Skeletal muscle tissue (tissue), 4 donors: ENCODE data around the gene ZWINT. TPM values are rescaled to one million over a fixed set of nuclear protein-coding genes. Genes with fewer than 3 reads are reported as not detected.

Experiments
- H3K27ac ChIP-seq: one replicate; pipeline ENCODE4 v1.7.0; 2013; ENCODE audit warnings: mild to moderate bottlenecking, low read depth, low read length, inconsistent platforms
- H3K27me3 ChIP-seq, 3 donors: one replicate each; pipeline ENCODE4 v1.7.0; 2013; ENCODE audit warnings: low read length in 3 of 3; ENCODE audit not compliant: control insufficient read depth in 3 of 3, insufficient read depth in 3 of 3
- H3K36me3 ChIP-seq, 3 donors: one replicate each; pipeline ENCODE4 v1.7.0; 2013; ENCODE audit warnings: low read length in 3 of 3; ENCODE audit not compliant: control insufficient read depth in 3 of 3, insufficient read depth in 3 of 3
- H3K4me1 ChIP-seq, 3 donors: one replicate each; pipeline ENCODE4 v1.7.0; 2013; ENCODE audit warnings: low read length in 3 of 3, mild to moderate bottlenecking in 3 of 3; ENCODE audit not compliant: control insufficient read depth in 3 of 3, insufficient read depth in 3 of 3
- H3K4me3 ChIP-seq, 3 donors: one replicate each; pipeline ENCODE4 v1.7.0; 2013; ENCODE audit warnings: low read length in 3 of 3
- H3K9ac ChIP-seq, 3 donors: one replicate each; pipeline ENCODE4 v1.7.0; 2013; ENCODE audit warnings: low read length in 3 of 3, mild to moderate bottlenecking in 3 of 3, moderate library complexity in 2 of 3, low read depth in 1 of 3
- H3K9me3 ChIP-seq, 3 donors: one replicate each; pipeline ENCODE4 v1.7.0; 2013; ENCODE audit warnings: low read length in 3 of 3; ENCODE audit not compliant: control insufficient read depth in 3 of 3
- total RNA-seq: library from RNA; depleted of rRNA; stranded (reverse); fragments of >200 nt; gene quantifications from one replicate; pipeline ENCODE4 v1.2.3, GENCODE V29; 2014
- donor health status: Osteomylitis.

ZWINT gene, protein sequence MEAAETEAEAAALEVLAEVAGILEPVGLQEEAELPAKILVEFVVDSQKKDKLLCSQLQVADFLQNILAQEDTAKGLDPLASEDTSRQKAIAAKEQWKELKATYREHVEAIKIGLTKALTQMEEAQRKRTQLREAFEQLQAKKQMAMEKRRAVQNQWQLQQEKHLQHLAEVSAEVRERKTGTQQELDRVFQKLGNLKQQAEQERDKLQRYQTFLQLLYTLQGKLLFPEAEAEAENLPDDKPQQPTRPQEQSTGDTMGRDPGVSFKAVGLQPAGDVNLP
- total RNA-seq = 10.4 TPM

DNA sequence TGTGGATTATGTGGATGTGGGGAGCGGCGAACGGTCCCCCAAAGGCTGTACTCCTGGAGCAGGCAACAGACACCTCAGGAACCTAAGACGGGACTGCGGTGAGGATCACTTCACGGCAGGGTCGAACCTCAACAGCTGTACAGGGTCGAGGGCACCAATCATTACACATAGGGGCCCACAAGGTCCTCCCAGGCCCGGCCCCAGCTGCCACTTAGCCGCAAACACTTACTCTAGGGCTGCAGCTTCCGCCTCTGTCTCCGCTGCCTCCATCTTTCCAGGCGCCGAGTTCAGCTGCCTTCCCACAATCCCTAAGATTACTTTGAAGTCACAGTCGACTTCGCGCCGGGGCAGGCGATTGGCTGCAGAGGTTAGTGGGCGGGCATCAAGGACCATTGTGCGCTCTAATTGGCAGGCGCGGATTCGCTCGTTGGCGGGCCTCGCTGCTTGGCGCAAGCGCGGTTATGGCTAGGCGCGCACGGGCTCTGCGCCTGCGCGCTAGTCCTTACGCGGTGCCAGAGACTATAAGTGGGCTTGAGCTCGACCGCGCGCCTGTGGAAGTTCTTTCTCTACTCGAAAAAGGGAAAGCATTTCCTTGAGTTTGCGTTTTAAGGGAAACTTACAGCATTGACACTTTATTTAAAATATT lies at the start of gene ZWINT:
Gene ZWINT (minus strand): TSS at position 293 of the 646 bp plus-strand sequence. CDS start 23 bp downstream, at position 270.
- H3K36me3 ChIP-seq = no peaks in the 10 kb centered on the region
- H3K27me3 ChIP-seq = no peaks in the 10 kb centered on the region
- H3K9me3 ChIP-seq = no peaks in the 10 kb centered on the region
- H3K9ac ChIP-seq = peak within 1 kb of the TSS; percentile 64 to 77 (median 74)
- peaks cover 2 to 8% (median 7%) of the 10 kb centered on the region in 3 donors for H3K4me1 ChIP-seq
- no peak within 1 kb of the TSS for H3K27ac ChIP-seq
- H3K4me3 ChIP-seq = peak within 1 kb of the TSS; percentile 78 to 92 (median 84)

DNA sequence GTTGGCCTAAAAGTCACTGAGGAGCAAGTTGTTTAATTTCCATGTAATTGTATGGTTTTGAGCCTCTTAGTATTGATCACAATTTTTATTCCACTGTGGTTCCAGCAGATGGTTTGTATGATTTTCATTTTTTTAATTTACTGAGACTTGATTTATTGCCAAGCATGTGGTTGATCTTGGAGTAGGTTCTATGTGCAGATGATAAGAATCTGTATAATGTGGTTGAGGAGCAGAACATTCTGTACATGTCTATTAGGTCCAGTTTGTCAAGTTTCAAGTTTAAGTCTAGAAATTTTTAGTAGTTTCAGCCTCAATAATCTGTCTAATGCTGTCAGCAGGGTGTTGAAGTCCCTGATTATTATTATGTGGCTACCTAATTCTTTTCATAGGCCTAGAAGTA lies 22.7 kb upstream of the ZWINT start:
- Histone ChIP-seq H3K27me3 (no peaks in the 10 kb centered on the region), H3K36me3 (no peaks in the 10 kb centered on the region), H3K4me3 (no peak overlapping the region), H3K9ac (no peak overlapping the region), H3K4me1 (no peaks in the 10 kb centered on the region), H3K27ac (no peak overlapping the region), H3K9me3 (no peaks in the 10 kb centered on the region)

DNA sequence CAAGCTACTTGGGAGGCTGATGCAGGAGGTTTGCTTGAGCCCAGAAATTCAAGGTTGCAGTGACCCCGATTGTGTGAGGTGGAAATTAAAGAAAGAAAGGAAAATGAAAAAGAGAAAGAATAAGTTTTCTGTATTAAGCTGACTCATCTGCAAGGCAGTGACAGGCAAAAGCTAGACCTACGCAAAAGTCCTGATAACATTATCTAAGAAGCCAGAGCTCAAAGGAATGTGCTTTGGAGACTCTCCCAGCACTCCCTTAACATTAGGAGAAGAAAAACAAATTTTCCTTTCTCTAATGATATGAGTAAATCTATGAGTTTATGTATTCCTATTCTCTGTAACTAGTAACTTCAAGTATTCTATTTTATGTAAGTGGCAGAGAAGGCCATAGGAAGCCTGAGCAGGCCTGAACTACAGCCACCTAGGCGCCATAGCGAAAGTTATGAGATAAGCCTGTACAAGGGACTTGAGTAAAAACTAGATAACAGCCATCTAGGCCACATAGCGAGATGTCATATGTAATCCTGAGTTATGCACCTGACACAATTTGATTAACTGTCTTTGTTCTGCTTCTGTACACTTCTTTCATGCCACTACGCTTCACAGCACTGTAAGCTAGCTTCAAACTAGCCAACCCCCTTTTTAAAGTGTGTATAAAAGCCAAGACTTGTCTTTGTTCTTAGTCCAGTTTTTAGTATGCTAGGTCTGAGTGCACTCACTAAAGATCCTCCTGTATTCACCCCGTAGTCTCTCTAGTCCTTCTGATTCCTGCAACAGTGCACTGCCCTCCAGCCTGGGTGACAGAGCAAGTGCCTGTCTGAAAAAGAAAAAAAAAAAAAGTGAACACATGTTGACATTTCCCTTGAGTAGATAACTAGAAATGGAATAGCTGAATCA lies 9.4 kb upstream of the ZWINT start:
- no peak overlapping the region for H3K9ac ChIP-seq
- no peaks in the 10 kb centered on the region for H3K36me3 ChIP-seq
- no peaks in the 10 kb centered on the region for H3K27me3 ChIP-seq
- H3K4me1 ChIP-seq = no peaks in the 10 kb centered on the region
- no peak overlapping the region for H3K4me3 ChIP-seq
- H3K9me3 ChIP-seq = peaks cover 0 to 5% (median 0%) of the 10 kb centered on the region in 3 donors
- no peak overlapping the region for H3K27ac ChIP-seq

DNA sequence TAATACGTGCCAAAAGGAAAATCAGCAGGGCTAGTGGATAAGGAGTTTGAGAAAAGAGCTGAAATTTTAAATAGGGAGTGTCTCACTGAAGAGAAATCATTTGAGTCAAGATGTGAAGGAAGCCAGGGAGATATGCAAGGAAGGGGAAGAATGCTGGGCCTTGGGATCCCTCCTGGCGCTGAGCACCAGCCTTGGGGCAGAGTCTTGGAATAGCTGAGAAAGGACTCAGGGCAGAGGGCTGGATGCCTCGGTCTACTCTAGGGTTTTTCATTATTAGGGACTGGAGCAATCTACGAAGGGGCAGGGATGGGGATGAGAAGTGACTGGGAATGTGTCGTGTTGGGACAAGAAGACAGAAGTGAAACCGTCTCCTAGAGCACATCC lies 484 bp downstream of the ZWINT start:
- H3K27me3 ChIP-seq = no peaks in the 10 kb centered on the region

DNA sequence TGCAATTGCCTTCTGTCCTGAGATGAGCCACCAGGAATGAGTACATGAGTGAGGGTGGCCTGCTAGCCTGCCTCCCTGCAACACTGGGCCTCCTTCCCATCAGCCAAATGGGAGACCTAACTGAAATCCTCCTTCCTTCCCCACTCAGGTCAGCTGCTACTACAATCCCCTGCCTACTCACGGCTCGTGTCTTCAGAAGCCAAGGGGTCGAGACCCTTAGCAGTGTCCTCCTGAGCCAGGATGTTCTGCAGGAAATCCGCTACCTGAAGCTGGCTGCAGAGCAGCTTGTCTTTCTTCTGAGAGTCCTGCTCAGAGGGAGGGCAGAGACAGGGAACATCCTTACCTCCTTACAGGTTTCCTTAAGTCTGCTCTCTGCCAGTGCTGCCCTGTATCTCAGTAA lies 1.2 kb downstream of the ZWINT start:
- Histone ChIP-seq H3K9me3 (no peaks in the 10 kb centered on the region), H3K4me3 (no peak overlapping the region), H3K4me1 (peaks cover 2 to 8% (median 7%) of the 10 kb centered on the region in 3 donors), H3K27ac (no peak overlapping the region), H3K9ac (no peak overlapping the region), H3K36me3 (no peaks in the 10 kb centered on the region), H3K27me3 (no peaks in the 10 kb centered on the region)

More for the DNA sequence above, 484 bp downstream of the ZWINT start:
- Histone ChIP-seq H3K4me3 (peak overlapping the region; percentile 78 to 92 (median 84)), H3K9me3 (no peaks in the 10 kb centered on the region), H3K27ac (no peak overlapping the region), H3K9ac (peak overlapping the region; percentile 60 to 74 (median 64)), H3K36me3 (no peaks in the 10 kb centered on the region), H3K4me1 (peaks cover 2 to 8% (median 7%) of the 10 kb centered on the region in 3 donors)

DNA sequence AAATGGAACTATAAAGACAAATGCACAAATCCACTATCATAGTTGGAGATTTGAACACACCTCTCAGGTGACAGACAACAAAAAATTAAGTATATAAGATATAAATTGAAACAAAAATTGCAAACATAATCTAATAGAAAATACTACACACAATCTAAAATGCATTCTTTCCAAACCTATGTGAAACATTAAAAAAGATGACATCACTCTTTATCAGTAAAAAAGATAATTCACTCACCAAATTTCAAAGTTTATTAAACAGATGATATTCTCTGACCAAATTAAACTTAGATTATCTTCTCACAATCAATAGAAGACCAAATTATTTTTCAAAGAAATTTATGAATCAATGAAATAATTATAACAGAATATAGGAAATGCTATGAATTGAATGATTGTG lies 4.0 kb downstream of the ZWINT start:
- H3K27me3 ChIP-seq = no peaks in the 10 kb centered on the region
- no peak overlapping the region for H3K4me3 ChIP-seq
- no peaks in the 10 kb centered on the region for H3K36me3 ChIP-seq
- peaks cover 2 to 8% (median 7%) of the 10 kb centered on the region in 3 donors for H3K4me1 ChIP-seq
- H3K9ac ChIP-seq = no peak overlapping the region
- H3K9me3 ChIP-seq = no peaks in the 10 kb centered on the region
- no peak overlapping the region for H3K27ac ChIP-seq

DNA sequence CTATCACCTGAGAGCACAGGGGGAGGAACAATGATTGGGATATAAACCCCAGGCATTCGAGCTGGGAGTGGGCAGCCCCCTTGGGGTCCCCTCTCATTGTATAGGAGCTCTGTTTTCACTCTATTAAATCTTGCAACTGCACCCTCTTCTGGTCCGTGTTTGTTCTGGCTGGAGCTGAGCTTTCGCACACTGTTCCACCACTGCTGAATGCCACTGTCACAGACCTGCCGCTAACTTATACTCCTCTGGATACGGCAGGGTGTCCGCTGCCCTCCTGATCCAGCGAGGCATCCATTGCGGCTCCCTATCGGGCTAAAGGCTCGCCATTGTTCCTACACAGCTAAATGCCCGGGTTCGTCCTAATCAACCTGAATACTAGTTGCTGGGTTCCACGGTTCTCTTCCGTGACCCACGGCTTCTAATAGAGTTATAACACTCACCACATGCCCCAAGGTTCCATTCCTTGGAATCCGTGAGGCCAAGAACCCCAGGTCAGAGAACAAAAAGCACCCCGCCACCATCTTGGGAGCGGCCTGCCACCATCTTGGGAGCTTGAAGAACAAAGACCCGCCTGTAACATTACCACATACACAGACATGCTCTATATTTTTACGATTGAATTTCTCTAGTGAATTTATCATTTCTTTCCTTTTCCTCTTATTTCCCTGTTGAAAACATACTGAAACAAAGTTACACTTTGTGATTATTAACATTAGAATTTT lies 9.0 kb downstream of the ZWINT start:
- H3K4me3 ChIP-seq = no peak overlapping the region
- H3K9ac ChIP-seq = no peak overlapping the region
- no peaks in the 10 kb centered on the region for H3K9me3 ChIP-seq
- H3K36me3 ChIP-seq = no peaks in the 10 kb centered on the region
- H3K4me1 ChIP-seq = no peaks in the 10 kb centered on the region
- H3K27ac ChIP-seq = no peak overlapping the region
- no peaks in the 10 kb centered on the region for H3K27me3 ChIP-seq

DNA sequence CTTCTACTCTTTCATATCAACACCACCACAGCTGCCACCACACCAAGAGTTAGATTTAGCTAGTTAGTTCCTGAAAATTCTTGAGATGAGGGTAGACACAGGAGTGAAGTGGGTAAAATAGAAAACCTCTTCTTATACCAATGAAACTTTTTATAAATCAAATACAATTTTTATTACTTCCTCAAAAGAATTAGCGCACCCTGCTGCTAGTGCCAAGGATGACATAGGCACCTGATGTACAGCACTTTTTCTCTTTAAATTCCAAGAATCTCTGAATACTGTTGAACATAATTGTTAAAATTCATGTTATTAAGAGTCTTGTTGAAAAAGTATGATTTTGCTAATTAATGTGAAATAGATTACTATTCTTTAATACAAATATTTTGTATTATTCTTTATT lies 11.4 kb downstream of the ZWINT start:
- H3K27me3 ChIP-seq = no peaks in the 10 kb centered on the region
- H3K36me3 ChIP-seq = no peaks in the 10 kb centered on the region
- no peaks in the 10 kb centered on the region for H3K4me1 ChIP-seq
- no peak overlapping the region for H3K9ac ChIP-seq
- no peaks in the 10 kb centered on the region for H3K9me3 ChIP-seq
- H3K4me3 ChIP-seq = no peak overlapping the region
- H3K27ac ChIP-seq = no peak overlapping the region

DNA sequence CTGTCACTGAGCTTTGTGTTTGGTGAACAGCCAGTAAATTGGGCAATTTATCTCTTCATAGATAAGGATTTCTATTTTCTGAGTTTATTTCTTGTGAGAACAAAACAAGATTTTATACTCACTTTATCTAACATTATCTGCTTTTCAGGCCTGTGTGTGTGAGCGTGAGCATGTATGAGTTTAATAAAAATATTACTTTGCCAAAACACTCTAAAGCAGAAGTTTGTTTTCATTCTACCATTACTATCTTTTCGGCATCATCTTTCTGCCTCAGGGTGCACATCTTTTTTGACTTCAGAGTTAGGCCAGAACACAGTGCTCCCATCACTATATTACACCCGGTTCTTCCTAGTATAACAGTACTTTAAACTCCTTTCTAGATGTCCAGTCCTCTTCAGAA lies 13.0 kb downstream of the ZWINT start:
- no peaks in the 10 kb centered on the region for H3K27me3 ChIP-seq

More for the DNA sequence above, 13.0 kb downstream of the ZWINT start:
- H3K9ac ChIP-seq = no peak overlapping the region
- no peaks in the 10 kb centered on the region for H3K4me1 ChIP-seq
- no peaks in the 10 kb centered on the region for H3K9me3 ChIP-seq
- H3K27ac ChIP-seq = no peak overlapping the region
- no peaks in the 10 kb centered on the region for H3K36me3 ChIP-seq
- no peak overlapping the region for H3K4me3 ChIP-seq
